GM10248 (cell line): Measurements from ENCODE around the gene KDM6A.

Experiments used
- CTCF ChIA-PET: fragments of 300-600 bp; sonication (Branson Sonifier 250); formaldehyde crosslinking; extraction: SDS; loops from one replicate; lab custom pipeline; 2021; ENCODE audit warnings: antibody characterized with exemption; lab: Yijun Ruan, JAX
- POLR2A ChIA-PET: fragments of 350-650 bp; sonication (Branson Sonifier 250); formaldehyde crosslinking; extraction: SDS; loops from one replicate; lab custom pipeline; 2020; ENCODE audit warnings: antibody characterized with exemption; lab: Yijun Ruan, JAX
- DNase-seq: peaks from one replicate; pipeline ENCODE4 v3.0.0; 2012; ENCODE audit errors: extremely low spot score
- TF ChIP-seq, protein P1 (sequence below): IDR thresholded peaks from 2 replicates; pipeline ENCODE4 v1.5.1; 2012; ENCODE audit warnings: mild to moderate bottlenecking, low read depth; ENCODE audit errors: extremely low read depth, missing control alignments, control extremely low read depth

The KDM6A gene

DNA sequence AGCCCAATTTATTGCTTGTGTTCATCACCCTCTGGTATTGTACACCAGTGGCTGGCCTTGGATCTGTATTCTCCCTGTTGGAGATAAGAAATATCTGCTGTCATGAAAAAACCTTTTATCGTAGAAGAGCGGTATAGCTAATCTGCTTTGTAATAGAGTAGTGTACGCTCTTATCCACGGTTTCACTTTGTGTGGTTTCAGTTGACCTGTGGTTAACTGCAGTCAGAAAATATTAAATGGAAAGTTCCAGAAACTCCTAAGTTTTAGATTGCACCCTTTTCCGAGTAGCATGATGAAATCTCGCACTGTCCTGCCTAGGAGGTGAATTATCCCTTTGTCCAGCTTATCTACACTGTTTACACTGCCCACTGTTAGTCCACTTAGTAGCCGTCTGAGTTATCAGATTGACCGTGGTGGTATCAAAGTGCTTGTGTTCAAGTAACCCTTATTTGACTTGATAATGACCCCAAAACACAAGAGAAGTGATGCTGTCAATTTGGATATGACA lies 42.4 kb downstream of the KDM6A start:
- POLR2A ChIA-PET = no interaction called here
- TF ChIP-seq, protein P1, sequence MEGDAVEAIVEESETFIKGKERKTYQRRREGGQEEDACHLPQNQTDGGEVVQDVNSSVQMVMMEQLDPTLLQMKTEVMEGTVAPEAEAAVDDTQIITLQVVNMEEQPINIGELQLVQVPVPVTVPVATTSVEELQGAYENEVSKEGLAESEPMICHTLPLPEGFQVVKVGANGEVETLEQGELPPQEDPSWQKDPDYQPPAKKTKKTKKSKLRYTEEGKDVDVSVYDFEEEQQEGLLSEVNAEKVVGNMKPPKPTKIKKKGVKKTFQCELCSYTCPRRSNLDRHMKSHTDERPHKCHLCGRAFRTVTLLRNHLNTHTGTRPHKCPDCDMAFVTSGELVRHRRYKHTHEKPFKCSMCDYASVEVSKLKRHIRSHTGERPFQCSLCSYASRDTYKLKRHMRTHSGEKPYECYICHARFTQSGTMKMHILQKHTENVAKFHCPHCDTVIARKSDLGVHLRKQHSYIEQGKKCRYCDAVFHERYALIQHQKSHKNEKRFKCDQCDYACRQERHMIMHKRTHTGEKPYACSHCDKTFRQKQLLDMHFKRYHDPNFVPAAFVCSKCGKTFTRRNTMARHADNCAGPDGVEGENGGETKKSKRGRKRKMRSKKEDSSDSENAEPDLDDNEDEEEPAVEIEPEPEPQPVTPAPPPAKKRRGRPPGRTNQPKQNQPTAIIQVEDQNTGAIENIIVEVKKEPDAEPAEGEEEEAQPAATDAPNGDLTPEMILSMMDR = no peak
- CTCF ChIA-PET = no interaction called here
- no peak for DNase-seq

DNA sequence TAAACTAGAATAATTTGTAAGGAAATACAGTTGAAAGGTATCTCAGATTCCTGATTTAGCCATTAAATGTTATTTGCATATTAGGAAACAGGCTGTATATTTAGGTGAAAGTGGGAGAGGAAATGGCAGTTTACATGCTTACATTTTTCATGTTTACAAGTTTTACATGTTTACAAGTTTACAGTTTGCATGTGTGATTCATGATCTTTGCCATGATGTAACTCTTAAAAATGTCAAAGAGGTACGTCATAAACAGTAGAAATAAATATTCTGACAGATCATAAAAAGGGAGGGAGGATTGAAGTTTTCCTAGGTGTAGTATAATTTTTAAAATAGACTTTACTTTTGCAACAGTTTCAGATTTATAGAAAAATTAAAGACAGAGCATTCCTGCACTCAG lies 45.7 kb downstream of the KDM6A start:
- DNase-seq = no peak
- ChIA-PET CTCF (no interaction called here), POLR2A (no interaction called here)
- TF ChIP-seq, protein P1 = no peak

DNA sequence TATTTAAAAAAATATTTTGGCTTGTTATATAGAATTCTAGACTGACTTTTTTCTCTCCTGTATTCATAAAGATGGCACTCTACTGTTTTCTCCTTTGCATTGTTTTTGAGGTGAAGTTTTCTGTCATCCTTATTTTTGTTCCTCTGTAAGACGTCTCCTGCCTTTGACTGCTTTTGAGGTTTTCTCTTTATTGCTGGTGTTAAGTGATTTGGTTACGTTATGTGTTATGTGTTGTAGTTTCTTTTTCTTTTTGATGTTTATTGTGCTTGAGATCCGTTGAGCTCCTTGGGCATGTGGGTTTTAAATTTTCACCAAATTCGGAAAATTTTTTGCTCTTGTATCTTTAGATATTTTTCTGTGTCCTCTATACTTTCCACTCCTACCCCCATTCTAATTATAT lies 50.0 kb downstream of the KDM6A start:
- CTCF ChIA-PET = no interaction called here
- POLR2A ChIA-PET = no interaction called here
- DNase-seq = no peak
- TF ChIP-seq, protein P1 = no peak

DNA sequence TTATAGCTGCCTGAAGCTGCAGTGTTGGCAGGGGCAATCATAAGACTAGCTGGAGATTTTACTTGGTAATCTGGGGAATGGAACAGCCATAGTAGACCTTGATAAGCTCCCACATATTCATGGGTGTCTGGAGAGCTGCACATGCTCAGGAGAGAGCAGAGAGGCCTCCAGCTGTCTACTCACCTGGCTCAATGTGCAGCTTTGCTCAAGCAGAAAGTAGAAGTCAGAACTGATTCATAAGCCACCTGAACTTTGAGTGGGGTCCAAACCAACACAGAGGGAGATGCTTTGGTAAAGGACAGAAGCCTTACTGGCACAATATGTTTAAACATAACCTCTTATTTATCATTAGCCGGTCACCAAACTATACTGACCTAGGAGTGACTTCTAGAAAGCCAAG lies 54.4 kb downstream of the KDM6A start:
- no peak for DNase-seq
- POLR2A ChIA-PET = no interaction called here
- TF ChIP-seq, protein P1 = no peak
- CTCF ChIA-PET = interaction anchor here (1.1 kb wide), 1 partner anchor 10 kb away, joined by 4 read pairs; no protein-coding TSS in a partner anchor

DNA sequence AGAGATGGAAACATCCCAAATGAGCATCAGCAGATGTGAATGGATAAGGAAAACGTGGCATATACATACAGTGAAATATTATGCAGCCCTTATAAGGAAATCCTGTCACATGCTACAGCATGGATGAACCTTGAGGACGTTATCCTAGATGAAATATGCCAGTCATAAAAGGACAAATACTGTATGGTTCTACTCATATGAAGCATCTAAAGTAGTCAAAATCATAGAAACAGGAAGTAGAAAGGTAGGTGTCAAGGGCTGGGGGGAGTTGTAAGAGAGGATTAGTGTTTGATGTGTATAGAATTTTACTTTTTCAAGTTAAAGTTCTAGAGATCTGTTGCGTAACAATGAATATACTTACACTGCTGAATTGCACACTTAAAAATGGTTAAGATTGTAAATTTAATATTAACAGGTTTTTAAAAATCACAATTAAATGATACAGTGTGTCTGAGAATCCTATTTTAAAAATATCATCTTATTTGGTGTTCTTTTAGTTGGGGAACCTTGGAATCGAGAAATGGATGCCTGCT lies 58.5 kb downstream of the KDM6A start:
- TF ChIP-seq, protein P1 = no peak
- CTCF ChIA-PET = no interaction called here
- POLR2A ChIA-PET = no interaction called here
- no peak for DNase-seq

DNA sequence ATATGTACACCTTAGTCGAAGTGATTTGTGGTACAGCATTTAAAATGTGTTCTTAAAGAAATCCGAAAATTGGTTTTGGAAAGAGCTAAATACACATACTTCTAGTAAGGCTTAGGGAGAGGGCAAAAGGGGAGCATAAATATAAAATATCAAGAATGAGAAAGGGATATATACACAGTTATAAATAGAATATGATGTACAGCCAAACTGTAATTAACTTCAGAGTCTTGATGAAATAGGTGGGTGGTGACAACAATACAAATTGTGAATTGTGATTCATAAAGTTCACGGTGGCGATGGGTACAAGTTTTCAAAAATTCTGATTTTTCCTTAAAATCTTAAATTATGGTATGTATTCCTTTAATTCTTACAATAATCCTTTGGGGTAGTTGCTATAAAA lies 62.2 kb downstream of the KDM6A start:
- DNase-seq = no peak
- ChIA-PET POLR2A (no interaction called here), CTCF (no interaction called here)
- TF ChIP-seq, protein P1 = no peak

DNA sequence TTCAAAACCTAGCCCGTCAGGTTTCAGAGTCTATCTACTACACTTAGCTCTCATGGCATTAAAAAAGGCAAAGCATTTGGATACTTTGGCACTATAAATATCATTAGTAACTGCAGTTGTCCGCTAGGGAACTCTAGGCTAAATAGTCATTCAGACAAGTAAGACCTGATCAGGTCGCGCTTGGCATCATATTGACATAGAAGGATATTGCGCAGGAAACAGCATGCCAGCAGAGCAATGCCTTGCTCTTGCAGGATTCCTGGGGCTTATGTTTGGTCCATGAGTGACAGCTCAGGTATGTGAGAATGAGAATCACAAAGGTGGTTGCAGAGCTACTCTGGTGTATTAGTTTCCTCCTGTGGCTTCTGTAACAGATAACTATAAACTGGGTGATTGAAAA lies 62.7 kb downstream of the KDM6A start:
- no peak for DNase-seq
- TF ChIP-seq, protein P1 = no peak
- ChIA-PET POLR2A (no interaction called here), CTCF (no interaction called here)
